ENCODE measurements around the gene MLPH.

MLPH gene

GRCh38 chr2:237494066-237494465 lies 7.0 kb downstream of the MLPH start:
- peak overlapping the region; percentile 100 for H3K27ac ChIP-seq
- TF ChIP-seq ZFX (IDR thresholded peaks at IDR 0.05; ENCODE audit: borderline replicate concordance) (no peak), CTCF (IDR thresholded peaks at IDR 0.05) (no peak)

DNA sequence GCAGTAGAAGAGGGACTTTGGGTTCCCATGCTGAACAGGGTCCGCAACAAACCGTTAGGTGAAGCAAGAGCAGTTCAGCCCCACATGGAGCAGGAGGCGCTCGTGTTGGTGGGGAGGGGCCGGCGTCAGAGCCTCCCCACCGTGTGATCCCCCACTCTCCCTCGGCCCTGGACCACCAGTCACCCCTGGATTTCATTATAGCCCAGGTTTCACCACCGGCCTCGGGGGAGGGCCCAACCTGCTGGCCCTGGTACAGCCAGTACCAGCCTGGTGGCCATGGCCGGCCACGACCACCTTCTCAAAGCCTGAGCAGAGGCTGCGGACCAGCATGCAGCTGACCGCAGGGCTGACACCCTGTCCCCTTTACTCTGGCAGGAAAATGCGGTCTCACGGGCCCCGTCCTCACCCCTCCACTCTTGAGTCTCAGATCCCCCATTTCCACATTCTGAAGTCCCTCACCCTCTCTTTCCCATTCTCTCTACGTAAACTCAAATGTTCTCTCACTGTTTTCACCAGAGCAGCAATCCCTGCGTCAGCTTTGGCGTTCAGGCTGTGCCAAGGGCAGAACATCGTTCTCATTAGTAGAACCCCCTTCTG lies 8.6 kb downstream of the MLPH start:
- H3K27ac ChIP-seq, result peak overlapping the region; percentile 100

DNA sequence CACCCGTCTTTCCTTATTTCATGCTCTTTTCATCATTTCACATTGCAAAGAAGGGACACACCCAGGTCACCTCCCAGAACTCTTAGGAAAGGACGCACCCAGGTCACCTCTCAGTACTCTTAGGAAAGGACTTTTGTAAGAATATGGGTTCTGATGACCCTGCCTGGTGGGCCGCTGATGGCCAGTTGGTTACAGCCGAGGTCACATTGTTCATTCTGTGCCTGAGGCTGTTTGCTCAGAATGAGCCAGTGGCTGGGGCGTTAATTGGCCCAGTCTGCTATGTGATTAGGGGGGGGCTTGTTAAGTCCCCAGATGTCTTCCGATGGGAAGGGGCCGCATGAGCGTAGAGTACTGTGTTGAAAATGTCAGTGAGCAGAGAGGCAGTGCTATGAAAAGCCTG lies 9.4 kb downstream of the MLPH start:
- H3K27ac ChIP-seq, result peak overlapping the region; percentile 100
- no peak for TF ChIP-seq ZFX (IDR thresholded peaks at IDR 0.05; ENCODE audit: borderline replicate concordance)
- no peak for TF ChIP-seq CTCF (IDR thresholded peaks at IDR 0.05)

More for the DNA sequence above, 8.6 kb downstream of the MLPH start:
- no peak for TF ChIP-seq CTCF (IDR thresholded peaks at IDR 0.05)
- TF ChIP-seq ZFX (IDR thresholded peaks at IDR 0.05; ENCODE audit: borderline replicate concordance), result no peak

GRCh38 chr2:237497009-237497837 lies 10.2 kb downstream of the MLPH start:
- TF ChIP-seq ZFX (IDR thresholded peaks at IDR 0.05; ENCODE audit: borderline replicate concordance) (no peak), CTCF (IDR thresholded peaks at IDR 0.05) (no peak)
- peak overlapping the region; percentile 100 for H3K27ac ChIP-seq

- TF ChIP-seq ZFX (IDR thresholded peaks at IDR 0.05; ENCODE audit: borderline replicate concordance) (no peak), CTCF (IDR thresholded peaks at IDR 0.05) (no peak)
- peak overlapping the region; percentile 100 for H3K27ac ChIP-seq
Measured at GRCh38 chr2:237497838-237498186, 10.8 kb downstream of the MLPH start.

DNA sequence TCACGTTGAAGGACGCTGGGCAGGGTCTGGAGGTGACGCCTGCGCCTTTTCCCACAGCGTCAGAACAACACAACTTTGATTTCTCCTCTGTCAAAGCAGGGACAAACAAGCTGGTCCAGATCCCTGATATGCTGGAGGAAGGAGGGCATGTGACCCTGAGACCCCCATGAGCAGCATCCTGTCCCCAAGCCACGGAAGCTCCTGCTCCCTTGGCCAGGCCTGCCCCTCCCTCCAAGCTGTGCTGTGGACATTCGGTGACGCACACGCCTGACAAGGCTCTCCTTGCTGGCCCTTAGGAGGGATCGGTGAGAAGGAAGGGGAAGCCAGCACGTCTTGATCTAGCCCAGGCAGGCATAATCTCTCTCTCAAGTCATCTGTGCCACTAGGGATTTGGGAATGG lies 11.3 kb downstream of the MLPH start:
- H3K27ac ChIP-seq, result peak overlapping the region; percentile 100
- TF ChIP-seq CTCF (IDR thresholded peaks at IDR 0.05) (no peak), ZFX (IDR thresholded peaks at IDR 0.05; ENCODE audit: borderline replicate concordance) (no peak)

All from 22Rv1 (cell line).